ENCODE measurements around the gene CYTH4.

Gene CYTH4

DNA sequence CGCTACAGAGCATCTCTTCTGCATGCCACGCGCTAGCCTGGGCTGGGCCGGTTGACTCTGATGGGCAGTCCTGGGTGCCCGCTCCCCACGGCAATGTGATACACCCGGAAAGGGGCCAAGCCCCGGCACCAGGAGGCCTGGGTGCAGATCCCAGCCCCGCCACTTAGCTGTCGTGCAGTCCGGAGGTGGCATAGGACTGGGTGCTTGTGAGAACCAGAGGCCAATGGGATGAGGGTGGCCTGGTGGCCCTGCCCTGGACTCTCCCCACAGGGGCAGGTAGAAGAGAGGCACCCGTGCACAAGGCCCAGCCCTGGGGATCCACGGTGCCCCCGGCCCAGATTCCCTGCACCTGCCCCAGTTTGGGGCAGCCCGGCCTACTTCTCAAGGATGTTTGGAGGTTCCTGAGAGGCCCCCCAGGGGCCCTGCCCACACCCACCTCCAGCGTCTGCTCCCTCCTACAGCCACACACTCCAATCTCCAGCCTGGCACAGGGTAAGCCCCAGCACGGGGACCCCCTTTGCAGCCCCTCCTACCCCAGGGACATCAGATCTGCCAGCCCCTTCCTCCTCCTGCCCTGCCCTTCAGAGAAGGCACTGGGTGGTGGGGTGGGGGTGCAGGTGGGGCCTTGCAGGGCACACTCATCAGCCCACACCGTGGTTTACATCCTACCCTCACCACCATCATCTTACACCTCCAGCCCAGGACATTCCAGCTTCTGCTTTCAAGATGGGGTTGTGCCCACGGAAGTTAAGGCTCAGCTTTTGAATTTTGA is 66.9 kb downstream of the CYTH4 start:
- no peak for DNase-seq (ENCODE audit: low read depth)

DNA sequence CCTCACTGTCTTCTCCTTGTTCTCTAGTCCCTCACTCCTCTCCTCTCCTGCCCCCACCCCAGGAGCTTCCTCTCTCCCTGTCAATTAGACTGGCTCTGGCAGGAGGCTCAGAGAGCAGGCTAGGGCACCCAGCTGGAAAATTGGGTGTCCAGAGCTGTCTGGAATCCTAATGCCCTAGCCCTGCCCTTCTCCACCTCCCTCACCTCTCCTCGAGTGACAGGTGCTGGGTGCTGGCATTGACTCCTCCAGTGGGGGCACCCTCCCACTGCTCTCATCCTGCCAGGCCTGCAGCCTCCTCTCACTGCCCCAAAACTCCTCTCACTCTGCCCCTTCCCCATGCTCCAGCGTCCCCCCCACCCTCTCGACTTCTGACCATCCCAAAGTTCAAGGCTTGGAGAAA is 68.9 kb downstream of the CYTH4 start:
- no peak for DNase-seq (ENCODE audit: low read depth)

DNA sequence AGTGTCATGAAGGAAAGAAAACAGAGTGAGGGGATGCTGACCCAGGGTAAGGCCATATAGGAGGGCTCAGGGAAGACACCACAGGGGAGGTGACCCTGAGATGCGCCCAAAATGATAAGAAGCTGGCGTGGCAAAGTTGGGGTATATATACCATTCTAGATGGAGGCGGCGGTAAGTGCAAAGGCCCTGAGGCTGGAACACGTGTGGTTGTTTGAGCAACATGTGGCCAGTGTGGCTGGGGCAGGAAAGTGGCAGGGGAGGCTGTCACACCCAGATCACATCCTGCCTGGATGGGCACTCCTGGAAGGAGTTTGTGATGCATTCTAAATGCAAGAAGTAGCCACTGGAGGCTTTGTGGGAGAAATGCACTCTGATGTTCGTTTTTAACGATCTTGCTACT is 70.2 kb downstream of the CYTH4 start:
- DNase-seq (ENCODE audit: low read depth) = no peak

DNA sequence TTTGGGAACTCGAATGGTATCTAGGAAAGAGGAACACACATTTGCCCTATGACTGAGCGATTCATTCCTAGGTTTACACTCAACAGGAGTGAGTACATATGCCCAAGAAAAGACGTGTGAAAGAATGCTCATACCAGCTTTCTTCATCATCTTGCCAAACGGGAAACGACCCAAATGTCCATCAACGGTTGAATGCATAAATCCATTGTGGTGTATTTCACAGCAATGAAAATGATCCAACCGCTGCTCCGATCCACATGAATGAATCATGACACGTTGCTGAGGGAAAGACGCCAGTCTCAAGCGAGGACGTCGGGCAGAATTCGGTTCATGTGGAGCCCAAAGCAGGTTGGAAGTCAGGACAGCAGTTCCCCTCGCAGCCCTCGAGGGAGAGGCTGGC is 71.5 kb downstream of the CYTH4 start:
- DNase-seq (ENCODE audit: low read depth) = no peak

DNA sequence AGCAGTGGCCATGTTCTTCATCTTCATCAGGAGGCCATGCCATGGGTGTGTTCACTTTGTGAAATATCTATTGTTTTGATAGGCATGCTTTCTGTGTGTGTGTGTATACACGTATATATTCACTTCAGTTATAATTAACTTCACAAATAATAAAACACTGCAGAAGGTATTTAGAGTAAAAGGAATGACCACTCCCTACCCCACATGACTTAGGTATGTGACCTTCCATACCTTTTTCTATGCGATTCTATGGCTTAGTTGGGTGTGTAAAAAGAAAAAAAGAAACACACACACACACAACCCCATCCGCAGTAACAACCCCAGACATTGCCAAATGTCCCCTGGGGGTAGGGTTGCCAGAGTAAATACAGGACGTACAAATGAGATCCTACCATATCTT is 72.0 kb downstream of the CYTH4 start:
- DNase-seq (ENCODE audit: low read depth) = no peak

DNA sequence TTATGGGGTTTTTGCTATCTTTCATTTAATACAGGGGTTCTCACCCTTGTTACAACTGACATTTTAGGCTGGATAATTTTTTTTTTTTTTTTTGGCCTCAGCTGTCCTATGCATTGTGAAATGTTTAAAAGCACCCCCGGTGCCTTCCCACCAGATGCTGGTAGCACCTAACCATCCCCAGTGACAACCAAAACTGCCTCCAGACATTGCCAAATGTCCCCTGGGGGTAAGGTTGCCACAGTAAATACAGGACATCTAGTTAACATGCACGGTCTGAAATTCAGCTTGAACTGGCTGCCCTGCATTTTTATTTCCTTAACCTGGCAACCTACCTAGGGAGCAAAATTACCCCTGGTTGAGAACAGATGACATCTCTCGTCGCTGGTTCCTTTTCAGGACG is 72.4 kb downstream of the CYTH4 start:
- DNase-seq (ENCODE audit: low read depth) = no peak

DNA sequence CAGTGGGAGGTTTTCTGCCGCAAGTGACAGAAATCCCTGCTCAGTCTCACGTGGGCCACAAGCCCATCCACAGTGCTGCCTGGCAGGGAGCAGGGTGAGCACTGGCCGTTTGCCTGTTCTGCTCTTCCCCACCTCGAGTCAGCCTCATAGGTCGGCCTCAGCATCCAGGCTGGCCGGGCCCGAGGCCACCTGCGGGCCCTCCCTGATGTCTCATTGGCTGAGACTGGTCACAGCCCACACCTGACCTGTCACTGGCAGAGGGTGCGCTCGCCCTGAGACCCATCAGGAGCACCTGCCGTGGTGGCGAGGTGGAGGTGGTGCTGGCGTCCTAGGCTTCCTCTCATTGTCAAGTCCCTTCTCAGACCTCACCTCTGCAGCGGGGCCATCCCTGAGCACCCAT is 72.9 kb downstream of the CYTH4 start:
- DNase-seq (ENCODE audit: low read depth) = no peak

DNA sequence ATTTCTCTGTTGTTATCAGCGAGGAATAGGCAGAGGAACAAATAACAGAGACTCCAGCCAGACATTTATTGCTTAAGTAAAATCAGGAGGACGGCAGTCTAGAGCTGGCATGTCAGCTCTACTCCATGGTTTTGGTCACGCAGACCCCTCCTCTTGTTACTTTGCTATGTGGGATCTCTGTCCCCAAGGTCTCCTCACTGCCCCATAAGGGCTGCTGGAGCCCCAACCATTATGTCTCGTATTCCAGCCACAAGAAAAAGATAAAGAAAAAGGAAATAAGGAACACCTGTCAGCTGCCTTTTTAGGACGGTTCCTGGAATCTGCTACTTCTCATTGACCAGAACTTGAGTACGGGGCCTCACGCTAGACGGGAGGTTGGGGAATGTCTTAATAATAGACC is 74.6 kb downstream of the CYTH4 start:
- DNase-seq (ENCODE audit: low read depth) = no peak

DNA sequence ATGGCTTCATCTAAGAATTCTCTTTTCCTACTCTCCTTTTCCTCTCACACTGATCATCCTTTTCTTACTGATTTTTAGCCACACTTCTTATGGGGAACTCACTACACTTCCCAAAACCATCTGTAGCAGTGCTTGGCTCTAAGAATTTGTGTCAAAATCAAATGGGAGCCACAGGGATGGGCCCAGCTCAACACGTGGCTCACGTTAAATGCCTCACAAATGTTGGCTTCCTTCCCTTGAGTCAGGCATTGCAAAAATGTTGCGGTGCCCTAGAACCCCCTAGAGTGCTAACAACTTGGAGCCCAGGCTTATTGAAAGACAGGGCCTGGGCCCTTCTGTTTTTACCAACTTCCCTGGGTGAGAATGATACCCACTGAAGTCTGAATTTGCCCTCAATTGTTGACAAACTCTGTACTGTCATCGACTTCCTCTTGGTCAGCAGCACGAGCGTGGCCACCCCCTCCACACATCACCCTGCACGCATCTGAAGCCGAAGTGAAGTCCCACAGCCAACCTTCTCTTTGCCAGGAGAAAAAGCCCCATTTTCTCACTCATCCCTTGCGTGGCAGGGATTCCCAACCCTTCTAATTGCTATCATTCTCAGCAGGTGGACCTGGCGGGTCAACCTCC is 75.3 kb downstream of the CYTH4 start:
- DNase-seq (ENCODE audit: low read depth) = no peak

DNA sequence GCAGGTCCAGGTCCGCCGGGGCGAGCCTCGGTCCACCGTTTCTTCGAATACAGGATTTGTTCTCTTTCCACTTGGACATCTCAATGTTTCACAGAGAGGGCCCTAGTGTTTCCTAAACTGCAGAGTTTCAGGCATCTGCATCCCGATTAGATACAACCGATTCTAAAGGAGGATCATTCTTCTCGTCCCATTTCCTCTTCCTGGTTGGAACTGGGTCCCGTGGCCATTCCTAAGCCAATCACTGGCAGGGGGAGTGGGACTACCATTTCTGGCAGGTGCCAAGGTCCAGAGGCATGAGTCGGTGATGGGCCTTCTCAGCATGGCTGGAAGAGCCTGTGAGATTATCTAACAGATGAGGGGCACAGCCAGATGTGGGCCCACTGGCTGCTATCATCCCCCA is 76.1 kb downstream of the CYTH4 start:
- no peak for DNase-seq (ENCODE audit: low read depth)

DNA sequence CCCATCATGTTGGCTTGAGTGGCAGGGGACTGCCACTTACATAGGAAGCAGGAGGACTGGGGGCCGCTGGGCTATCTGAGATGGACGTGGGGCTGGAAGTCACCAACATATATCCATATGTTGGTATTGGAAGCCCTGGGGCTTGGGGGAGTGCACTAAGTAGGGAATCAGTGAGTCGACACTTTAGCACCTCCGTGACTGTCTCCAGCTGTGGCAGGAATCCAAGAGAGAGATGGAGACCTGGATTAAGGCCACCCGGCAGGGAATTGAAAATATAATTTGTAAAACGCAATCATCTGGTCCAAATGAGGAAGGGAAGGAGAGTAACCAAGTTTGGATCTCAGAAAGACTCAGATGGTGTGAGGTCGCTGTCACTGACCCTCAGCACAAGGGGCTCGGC is 76.6 kb downstream of the CYTH4 start:
- no peak for DNase-seq (ENCODE audit: low read depth)

DNA sequence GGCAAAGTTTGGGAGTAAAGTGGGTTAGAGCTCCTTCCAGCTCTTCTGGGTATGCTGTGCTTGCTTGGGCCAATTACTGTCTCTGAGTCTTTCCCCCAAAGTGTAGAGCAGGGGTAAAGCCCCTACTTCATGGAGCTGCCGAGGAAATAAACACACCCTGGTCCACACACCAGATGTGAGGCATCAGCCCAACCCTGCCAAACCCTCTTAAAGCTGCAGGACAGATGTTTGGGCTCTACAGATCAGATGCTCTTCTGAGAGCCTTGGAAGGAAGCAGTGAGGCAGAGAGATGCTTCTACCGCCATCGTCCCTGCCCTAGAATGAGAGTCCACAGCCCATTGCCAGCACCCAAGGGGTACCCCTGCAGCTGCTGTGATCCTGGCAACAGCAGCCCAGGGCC is 80.3 kb downstream of the CYTH4 start:
- DNase-seq (ENCODE audit: low read depth) = no peak

DNA sequence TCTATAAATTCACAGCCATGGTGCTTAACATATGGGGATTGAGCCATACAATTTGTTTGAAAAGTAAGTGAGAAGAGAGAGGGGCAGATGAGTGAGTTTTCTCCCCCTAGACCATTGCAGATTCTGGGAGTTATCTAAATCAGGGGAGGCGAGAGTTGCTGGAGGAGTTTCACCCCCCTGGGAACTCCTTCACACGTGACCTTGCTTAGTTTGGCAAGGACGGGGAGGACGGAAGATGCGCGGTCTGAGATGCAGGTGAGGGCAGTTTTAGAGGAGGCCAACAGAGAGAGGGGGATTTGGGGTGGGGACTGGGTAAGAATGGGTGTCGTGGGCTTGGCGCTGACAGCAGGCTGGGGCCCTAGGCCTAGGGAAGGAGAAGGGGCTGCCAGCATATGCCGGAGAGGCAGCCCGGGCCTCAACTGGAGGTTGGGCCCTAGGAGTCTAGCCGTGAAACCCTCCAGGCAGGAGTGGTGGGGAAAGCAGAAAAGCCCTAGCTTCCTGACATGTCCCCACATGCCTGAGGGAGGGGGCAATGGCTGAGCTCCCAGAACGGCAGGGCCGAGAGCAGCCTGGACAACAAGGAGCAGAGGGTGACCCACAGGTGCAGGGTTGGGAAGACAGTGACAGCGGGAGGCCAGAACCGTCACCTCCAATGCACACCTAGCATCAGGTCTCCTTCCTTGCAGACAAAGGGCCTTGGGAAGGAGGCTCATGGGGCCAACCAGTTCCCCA is 81.1 kb downstream of the CYTH4 start:
- DNase-seq (ENCODE audit: low read depth) = no peak

All from activated T-helper 9 cell treated with anti-CD3 and anti-CD28 coated beads, Interleukin-2, amount 50 U/mL, for 16 hours (primary cell).